Cardiac muscle cell (in vitro differentiated cells and primary cell): ENCODE results near the gene BBOF1. TPM values are rescaled to one million over a fixed set of nuclear protein-coding genes. Genes with fewer than 3 reads are reported as not detected.

ENCODE experiments used
- DNase-seq, 2 donors: peaks; one replicate each; pipeline versions ENCODE4 v3.0.0 to v3.0.0-alpha.2; 2010 to 2017; ENCODE audit warnings: low read depth in 1 of 2, low spot score in 1 of 2
- H3K27ac ChIP-seq: fragments of 200-600 bp; sonication (generic); 2 replicates; pipeline ENCODE4 v1.5.1; 2016
- H3K27me3 ChIP-seq: fragments of 200-600 bp; sonication (generic); 2 replicates; pipeline ENCODE4 v1.6.0; 2016; ENCODE audit warnings: control low read depth
- H3K36me3 ChIP-seq: fragments of 200-600 bp; sonication (generic); 2 replicates; pipeline ENCODE4 v1.5.1; 2016; ENCODE audit warnings: control low read depth
- H3K4me1 ChIP-seq: fragments of 200-600 bp; sonication (generic); 2 replicates; pipeline ENCODE4 v1.8.1; 2017; ENCODE audit warnings: low read depth, mild to moderate bottlenecking, mixed run types
- H3K4me3 ChIP-seq: fragments of 200-600 bp; sonication (generic); 2 replicates; pipeline ENCODE4 v1.5.1; 2016; ENCODE audit warnings: mild to moderate bottlenecking
- H3K9me3 ChIP-seq: fragments of 200-600 bp; sonication (generic); 2 replicates; pipeline ENCODE4 v1.5.1; 2017; ENCODE audit warnings: low read depth, mild to moderate bottlenecking, control low read depth
- polyA plus RNA-seq: library from polyadenylated mRNA; unstranded; fragments of >200 nt; fragmentation: Nextera tagmentation; extraction: Ambion mirVana; gene quantifications from 2 replicates; pipeline ENCODE4 v1.2.1, GENCODE V29; 2016
- total RNA-seq: library from RNA; depleted of rRNA; stranded (reverse); fragments of >200 nt; gene quantifications from 2 replicates; pipeline ENCODE4 v1.2.3, GENCODE V29; 2016
- TF ChIP-seq, protein P1 (sequence below): IDR thresholded peaks from 2 replicates; pipeline ENCODE4 v1.5.1; 2012; ENCODE audit warnings: low read depth, mild to moderate bottlenecking, low read length

BBOF1 gene
- total and polyA plus RNA-seq, 2 experiments from 2014 or later: 6.1 to 7.6 TPM

- Histone ChIP-seq H3K4me1 (no peaks in the 10 kb centered on the region), H3K27me3 (no peaks in the 10 kb centered on the region), H3K4me3 (no peak overlapping the region), H3K36me3 (peaks cover 8% of the 10 kb centered on the region), H3K27ac (no peak overlapping the region), H3K9me3 (no peaks in the 10 kb centered on the region)
- no peak for DNase-seq
- TF ChIP-seq, protein P1, sequence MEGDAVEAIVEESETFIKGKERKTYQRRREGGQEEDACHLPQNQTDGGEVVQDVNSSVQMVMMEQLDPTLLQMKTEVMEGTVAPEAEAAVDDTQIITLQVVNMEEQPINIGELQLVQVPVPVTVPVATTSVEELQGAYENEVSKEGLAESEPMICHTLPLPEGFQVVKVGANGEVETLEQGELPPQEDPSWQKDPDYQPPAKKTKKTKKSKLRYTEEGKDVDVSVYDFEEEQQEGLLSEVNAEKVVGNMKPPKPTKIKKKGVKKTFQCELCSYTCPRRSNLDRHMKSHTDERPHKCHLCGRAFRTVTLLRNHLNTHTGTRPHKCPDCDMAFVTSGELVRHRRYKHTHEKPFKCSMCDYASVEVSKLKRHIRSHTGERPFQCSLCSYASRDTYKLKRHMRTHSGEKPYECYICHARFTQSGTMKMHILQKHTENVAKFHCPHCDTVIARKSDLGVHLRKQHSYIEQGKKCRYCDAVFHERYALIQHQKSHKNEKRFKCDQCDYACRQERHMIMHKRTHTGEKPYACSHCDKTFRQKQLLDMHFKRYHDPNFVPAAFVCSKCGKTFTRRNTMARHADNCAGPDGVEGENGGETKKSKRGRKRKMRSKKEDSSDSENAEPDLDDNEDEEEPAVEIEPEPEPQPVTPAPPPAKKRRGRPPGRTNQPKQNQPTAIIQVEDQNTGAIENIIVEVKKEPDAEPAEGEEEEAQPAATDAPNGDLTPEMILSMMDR: no peak
These were observed 58.3 kb downstream of the BBOF1 start for GRCh38 chr14:74077401-74077800.

- Histone ChIP-seq H3K27me3 (no peaks in the 10 kb centered on the region), H3K4me3 (no peak overlapping the region), H3K27ac (no peak overlapping the region), H3K4me1 (no peaks in the 10 kb centered on the region), H3K9me3 (no peaks in the 10 kb centered on the region), H3K36me3 (no peaks in the 10 kb centered on the region)
- TF ChIP-seq, protein P1: no peak
- no peak for DNase-seq
These were observed 61.8 kb downstream of the BBOF1 start for GRCh38 chr14:74080820-74081460.

- no peaks in the 10 kb centered on the region for H3K4me1 ChIP-seq
- H3K36me3 ChIP-seq: no peaks in the 10 kb centered on the region
- TF ChIP-seq, protein P1: no peak
- DNase-seq: no peak
- no peaks in the 10 kb centered on the region for H3K27me3 ChIP-seq
- no peak overlapping the region for H3K27ac ChIP-seq
- no peak overlapping the region for H3K4me3 ChIP-seq
- no peaks in the 10 kb centered on the region for H3K9me3 ChIP-seq
These were observed 62.3 kb downstream of the BBOF1 start for GRCh38 chr14:74081491-74081890.

GRCh38 chr14:74083161-74083560, 64.0 kb downstream of the BBOF1 start:
- H3K27me3 ChIP-seq: no peaks in the 10 kb centered on the region
- peak overlapping the region; percentile 66 for H3K4me3 ChIP-seq
- no peaks in the 10 kb centered on the region for H3K36me3 ChIP-seq
- DNase-seq: no peak
- TF ChIP-seq, protein P1: no peak
- no peaks in the 10 kb centered on the region for H3K4me1 ChIP-seq
- H3K9me3 ChIP-seq: no peaks in the 10 kb centered on the region
- H3K27ac ChIP-seq: peak overlapping the region; percentile 90

- H3K9me3 ChIP-seq: no peaks in the 10 kb centered on the region
- H3K36me3 ChIP-seq: no peaks in the 10 kb centered on the region
- no peaks in the 10 kb centered on the region for H3K4me1 ChIP-seq
- TF ChIP-seq, protein P1: no peak
- H3K4me3 ChIP-seq: peak overlapping the region; percentile 66
- H3K27me3 ChIP-seq: no peaks in the 10 kb centered on the region
- no peak for DNase-seq
- peak overlapping the region; percentile 90 for H3K27ac ChIP-seq
These were observed 64.7 kb downstream of the BBOF1 start for GRCh38 chr14:74083784-74084276.
